GM18519 (cell line): ENCODE results near the gene PMEL.
"Not testable (repeated sequence)": the region's sequence is repeated elsewhere in the genome, so short reads cannot be mapped to it uniquely, and the experiment has no call there.

Source experiments
- ATAC-seq: cut with Tn5 transposase; IDR thresholded peaks from one replicate; pipeline ENCODE4 v1.9.1; 2021; ENCODE audit warnings: mild to moderate bottlenecking, moderate library complexity; ENCODE audit not compliant: unreplicated experiment, low FRiP score

Gene PMEL

DNA sequence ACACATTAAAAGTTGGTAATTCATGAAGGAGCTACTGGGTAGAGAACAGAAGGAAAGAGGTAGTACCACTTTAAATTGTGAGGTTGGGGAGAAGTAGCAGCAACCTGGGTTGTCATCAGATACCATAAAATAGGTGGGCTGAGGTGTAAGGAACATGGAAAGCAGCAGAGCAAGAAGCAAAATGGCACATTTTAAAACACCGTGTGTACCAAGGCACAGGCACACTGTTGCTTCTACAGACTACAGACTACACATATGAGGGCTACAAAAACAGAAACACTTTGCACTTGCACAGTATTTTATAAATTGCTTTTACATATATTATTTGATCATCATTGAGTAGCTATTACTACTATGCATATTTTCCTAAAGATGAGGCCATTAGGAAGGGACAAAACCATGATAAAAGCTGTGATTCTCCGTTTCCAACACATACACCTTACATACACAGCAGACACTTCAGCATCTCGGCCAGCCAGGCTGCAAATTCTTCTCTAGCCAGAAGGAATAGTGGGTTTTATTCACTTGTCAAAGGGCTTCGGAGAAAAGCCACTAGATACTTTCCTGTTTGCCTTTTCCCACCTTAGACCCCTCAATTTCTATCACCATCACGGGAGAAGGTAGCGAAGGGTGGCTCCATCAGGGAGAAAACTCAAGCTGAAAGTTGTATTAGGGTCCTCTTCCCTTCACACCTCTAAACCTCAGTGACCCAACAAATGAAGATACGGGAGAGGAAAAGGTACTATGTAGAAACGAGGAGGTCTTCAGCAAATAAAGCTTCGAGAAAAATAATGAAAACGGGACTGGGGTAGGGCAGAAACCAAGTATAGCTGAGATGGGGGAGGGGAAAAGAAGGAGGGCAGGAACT, 39.7 kb downstream of the PMEL start:
- ATAC-seq, result no peak

DNA sequence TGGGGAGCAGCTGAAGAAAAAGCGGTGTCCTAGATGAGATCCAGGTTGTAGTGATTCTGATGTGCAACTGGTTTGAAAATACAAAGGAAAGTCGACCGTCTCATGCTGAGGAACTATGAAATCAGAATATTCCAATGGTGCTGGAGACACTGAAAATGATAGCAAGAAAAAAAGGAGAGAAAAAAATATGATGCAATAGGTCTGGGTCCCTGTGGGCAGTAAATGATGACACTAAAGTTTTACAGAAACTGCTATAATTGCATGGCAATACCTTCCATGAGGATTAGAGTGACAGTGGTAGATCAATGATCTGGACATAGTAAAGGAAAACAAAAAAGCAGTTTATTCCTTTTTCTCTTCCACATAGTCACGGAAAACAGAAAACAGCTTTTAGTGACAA, 40.5 kb downstream of the PMEL start:
- ATAC-seq, result no peak

DNA sequence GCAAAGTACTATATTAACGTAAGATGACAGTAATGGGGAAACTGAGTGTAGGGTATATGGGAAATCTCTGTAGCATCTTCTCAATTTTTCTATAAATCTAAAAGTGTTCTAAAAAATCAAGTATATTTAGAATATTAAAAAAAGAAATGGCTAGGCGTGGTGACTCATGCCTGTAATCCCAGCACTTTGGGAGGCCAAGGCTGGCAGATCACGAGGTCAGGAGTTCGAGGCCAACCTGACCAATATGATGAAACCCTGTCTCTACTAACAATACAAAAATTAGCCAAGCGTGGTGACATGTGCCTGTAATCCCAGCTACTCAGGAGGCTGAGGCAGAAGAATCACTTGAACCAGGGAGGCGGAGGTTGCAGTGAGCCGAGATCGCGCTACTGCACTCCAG, 42.2 kb downstream of the PMEL start:
- ATAC-seq, result not testable (repeated sequence)

DNA sequence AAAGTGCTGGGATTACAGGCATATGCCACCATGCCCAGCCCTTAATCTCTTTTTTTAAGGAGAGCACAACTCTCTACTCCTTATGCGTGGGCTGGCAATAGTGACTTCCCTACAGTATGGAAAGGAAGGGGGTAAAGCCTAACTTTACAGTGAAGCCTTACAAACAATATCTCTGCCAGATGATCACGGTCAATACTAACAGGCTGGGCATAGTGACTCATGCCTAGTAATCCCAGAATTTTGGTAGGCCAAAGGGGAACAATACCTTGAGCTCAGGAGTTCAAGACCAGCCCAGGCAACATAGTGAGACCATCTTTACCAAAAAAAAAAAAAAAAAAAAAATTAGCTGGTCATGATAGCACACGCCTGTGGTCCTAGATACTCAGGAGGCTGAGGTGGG, 43.7 kb downstream of the PMEL start:
- no peak for ATAC-seq

DNA sequence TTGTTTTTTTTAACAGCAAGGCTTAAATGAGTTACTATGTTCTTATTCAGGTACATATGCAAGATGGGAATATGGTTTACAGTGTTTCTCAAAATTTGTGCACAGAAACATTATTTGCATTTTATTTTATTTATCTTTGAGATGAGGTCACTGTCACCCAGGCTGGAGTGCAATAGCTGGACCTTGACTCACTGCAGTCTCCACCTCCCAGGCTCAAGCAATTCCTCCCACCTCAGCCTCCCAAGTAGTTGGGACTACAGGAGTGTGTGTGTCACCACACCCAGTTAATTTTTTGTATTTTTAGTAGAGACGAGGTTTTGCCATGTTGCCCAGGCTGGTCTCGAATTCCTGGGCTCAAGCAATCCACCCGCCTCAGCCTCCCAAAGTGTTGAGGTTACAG, 46.8 kb downstream of the PMEL start:
- not testable (repeated sequence) for ATAC-seq

DNA sequence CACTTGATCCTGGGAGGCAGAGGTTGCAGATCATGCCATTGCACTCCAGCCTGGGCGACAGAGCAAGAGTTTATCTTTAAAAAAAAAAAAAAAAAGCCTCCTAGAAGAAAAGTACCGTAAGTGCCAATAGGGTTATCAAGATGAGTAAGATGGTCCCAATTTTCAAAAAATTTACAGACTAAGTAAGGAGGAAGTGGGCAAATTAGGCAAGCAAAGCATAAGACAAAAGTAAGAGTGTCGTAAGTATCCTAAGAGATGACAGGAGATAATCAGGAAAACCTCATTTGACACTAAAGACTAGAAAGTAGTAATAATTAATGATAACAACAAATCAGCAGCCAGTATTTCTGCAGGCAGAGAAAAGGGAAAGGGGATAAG, 50.4 kb downstream of the PMEL start:
- no peak for ATAC-seq

- ATAC-seq, result no peak
These were observed 52.9 kb downstream of the PMEL start for GRCh38 chr12:55912908-55913307.

GRCh38 chr12:55909513-55909884, 56.3 kb downstream of the PMEL start:
- no peak for ATAC-seq

GRCh38 chr12:55908726-55909512, 56.9 kb downstream of the PMEL start:
- no peak for ATAC-seq

GRCh38 chr12:55906056-55906455, 59.8 kb downstream of the PMEL start:
- no peak for ATAC-seq
